GM15510 (cell line): ENCODE results near the gene TGFBI.

Source experiments
- POLR2A ChIP-seq: IDR thresholded peaks from 3 replicates; pipeline ENCODE4 v1.6.1; 2011; ENCODE audit warnings: borderline replicate concordance; ENCODE audit not compliant: insufficient read length; ENCODE audit errors: extremely low read depth

Gene TGFBI

GRCh38 chr5:136051486-136052220 is 22.9 kb downstream of the TGFBI start:
- TF ChIP-seq POLR2A = no peak

- no peak for TF ChIP-seq POLR2A
Observed at GRCh38 chr5:136052692-136053335, 24.0 kb downstream of the TGFBI start.

GRCh38 chr5:136053336-136054141 is 24.8 kb downstream of the TGFBI start:
- no peak for TF ChIP-seq POLR2A

GRCh38 chr5:136054142-136055019 is 25.6 kb downstream of the TGFBI start:
- TF ChIP-seq POLR2A = no peak

GRCh38 chr5:136055612-136056309 is 27.0 kb downstream of the TGFBI start:
- TF ChIP-seq POLR2A = no peak

- TF ChIP-seq POLR2A = no peak
Observed at GRCh38 chr5:136056336-136056735, 27.5 kb downstream of the TGFBI start.

- no peak for TF ChIP-seq POLR2A
Observed at GRCh38 chr5:136056771-136057335, 28.1 kb downstream of the TGFBI start.

GRCh38 chr5:136057401-136058038 is 28.7 kb downstream of the TGFBI start:
- TF ChIP-seq POLR2A = no peak

- no peak for TF ChIP-seq POLR2A
Observed at GRCh38 chr5:136058039-136058971, 29.5 kb downstream of the TGFBI start.

- TF ChIP-seq POLR2A = no peak
Observed at GRCh38 chr5:136058972-136059354, 30.2 kb downstream of the TGFBI start.

- TF ChIP-seq POLR2A = no peak
Observed at GRCh38 chr5:136060963-136061362, 32.2 kb downstream of the TGFBI start.

- no peak for TF ChIP-seq POLR2A
Observed at GRCh38 chr5:136061630-136062365, 33.0 kb downstream of the TGFBI start.
